K562 (cell line): ENCODE results near the gene SELENOM. TPM values are rescaled to one million over a fixed set of nuclear protein-coding genes. Genes with fewer than 3 reads are reported as not detected.

Experiments
- ARID1B ChIP-seq: fragments of 450-650 bp; IDR thresholded peaks from 2 replicates; pipeline ENCODE4 v1.6.1; 2016; ENCODE audit warnings: antibody characterized with exemption, mild to moderate bottlenecking, inconsistent platforms
- BCOR ChIP-seq: fragments of 450-650 bp; IDR thresholded peaks from 2 replicates; pipeline ENCODE4 v1.6.1; 2016
- E2F6 ChIP-seq, 2 experiments: IDR thresholded peaks; 2 replicates each; pipeline ENCODE4 v1.6.1; 2011; ENCODE audit warnings: borderline replicate concordance in 1 of 2, control low read depth in 1 of 2, low read depth in 1 of 2, low read length in 1 of 2, mild to moderate bottlenecking in 1 of 2, mixed read lengths in 1 of 2, moderate library complexity in 1 of 2; ENCODE audit not compliant: insufficient read depth in 1 of 2, insufficient read length in 1 of 2, poor library complexity in 1 of 2, severe bottlenecking in 1 of 2; ENCODE audit errors: extremely low read depth in 1 of 2
- ETV1 ChIP-seq: fragments of 450-650 bp; conservative IDR thresholded peaks from 2 replicates; pipeline ENCODE4 v1.6.1; 2016; ENCODE audit warnings: missing genetic modification characterization, control low read depth, low read depth, missing compliant biosample characterization
- FIP1L1 ChIP-seq: fragments of 200-400 bp; formaldehyde crosslinking; IDR thresholded peaks from 2 replicates; pipeline ENCODE4 v1.6.1; 2018; ENCODE audit warnings: mild to moderate bottlenecking, low read depth, low read length; ENCODE audit not compliant: poor library complexity, severe bottlenecking
- KAT7 ChIP-seq: sonication (generic); formaldehyde crosslinking; IDR thresholded peaks from 2 replicates; pipeline ENCODE4 v1.8.0; 2022; ENCODE audit warnings: missing genetic modification reagents, mild to moderate bottlenecking, borderline replicate concordance
- LCOR ChIP-seq: sonication (generic); formaldehyde crosslinking; IDR thresholded peaks from 2 replicates; pipeline ENCODE4 v1.8.0; 2022; ENCODE audit warnings: mild to moderate bottlenecking, missing genetic modification reagents
- MYBL2 ChIP-seq, 2 experiments: fragments of 450-650 bp in 1 of 2; sonication (generic) in 1 of 2; formaldehyde crosslinking in 1 of 2; IDR thresholded peaks; 2 replicates each; pipeline versions ENCODE4 v1.6.1 to v1.8.1; 2017 to 2022; ENCODE audit warnings: borderline replicate concordance in 1 of 2, inconsistent platforms in 1 of 2, low read depth in 1 of 2, mild to moderate bottlenecking in 1 of 2, missing genetic modification reagents in 1 of 2, moderate library complexity in 1 of 2
- NR2C2 ChIP-seq, 2 experiments: fragments of 200-800 bp in 1 of 2; sonication (Bioruptor generic) in 1 of 2; sonication (generic) in 1 of 2; formaldehyde crosslinking in 1 of 2; IDR thresholded peaks; 2 replicates each; pipeline versions ENCODE4 v1.6.1 to v1.8.0; 2016 to 2022; ENCODE audit warnings: mild to moderate bottlenecking in 1 of 2, missing compliant biosample characterization in 1 of 2, missing genetic modification characterization in 1 of 2, missing genetic modification reagents in 1 of 2
- POLR2AphosphoS5 ChIP-seq: IDR thresholded peaks from 2 replicates; pipeline ENCODE4 v1.6.1; 2011; ENCODE audit warnings: mild to moderate bottlenecking, low read depth, low read length, moderate library complexity; ENCODE audit not compliant: control insufficient read depth, insufficient read depth
- TRIM28 ChIP-seq: fragments of 450-650 bp; IDR thresholded peaks from 2 replicates; pipeline ENCODE4 v1.6.1; 2017
- ZNF175 ChIP-seq: fragments of 200-800 bp; sonication (Bioruptor generic); IDR thresholded peaks from 2 replicates; pipeline ENCODE4 v1.6.1; 2016; ENCODE audit warnings: low read depth, mild to moderate bottlenecking, missing genetic modification characterization, missing compliant biosample characterization
- ZNF395 ChIP-seq: fragments of 200-800 bp; sonication (Bioruptor generic); IDR thresholded peaks from 2 replicates; pipeline ENCODE4 v1.6.1; 2017; ENCODE audit warnings: missing genetic modification characterization, missing compliant biosample characterization
- polyA plus RNA-seq, 8 experiments: library from polyadenylated mRNA; depleted of rRNA in 4 of 8; stranded (reverse) in 5 of 8; unstranded in 3 of 8; fragments of >200 nt; fragmentation: Nextera tagmentation in 2 of 8; fragmentation: Illumina TruSeq in 1 of 8; extraction: Ambion mirVana in 2 of 8; extraction: Trizol in 1 of 8; gene quantifications; 2 replicates each; pipeline versions ENCODE4 v1.2.1 to v1.2.3, GENCODE V29; 2011 to 2014; ENCODE audit warnings: inconsistent platforms in 1 of 8, missing spikeins in 1 of 8
- total RNA-seq, 7 experiments: library from RNA; depleted of rRNA in 6 of 7; stranded (reverse); fragments of >200 nt in 6 of 7; fragmentation: Illumina TruSeq in 2 of 7; extraction: Trizol in 2 of 7; gene quantifications; 2 replicates each; pipeline versions ENCODE4 v1.2.1 to v1.2.3, GENCODE V29; 2011 to 2021; ENCODE audit warnings: low replicate concordance in 1 of 7
- TF ChIP-seq, protein P1 (sequence below), 2 experiments: fragments of 450-650 bp; formaldehyde crosslinking in 1 of 2; IDR thresholded peaks; 2 replicates each; pipeline versions ENCODE4 v1.4.0 to v1.6.1; 2014 to 2020; ENCODE audit warnings: mild to moderate bottlenecking in 2 of 2, borderline replicate concordance in 1 of 2, low read depth in 1 of 2

Gene SELENOM
- total and polyA plus RNA-seq, 9 of the 15 experiments (the other 6 are each of a cell fraction or from before 2014, with no cell fraction given) = 1.2 to 10.6 (median 3.7) TPM

GRCh38 chr22:31084811-31085492 is 22.4 kb downstream of the SELENOM start (continued):
- peak; percentile 81; the same call in 1 of the 2 replicates for TF ChIP-seq LCOR (CRISPR knock-in tag)
- TF ChIP-seq TRIM28 = no peak
- TF ChIP-seq KAT7 (CRISPR knock-in tag) = peak; percentile 70; the same call in 1 of the 2 replicates
- no peak for TF ChIP-seq MYBL2 (IDR thresholded peaks at IDR 0.05; ENCODE audit: low read depth)
- TF ChIP-seq MYBL2 (CRISPR knock-in tag; IDR thresholded peaks at IDR 0.05; ENCODE audit: borderline replicate concordance) = no peak
- peak; percentile 57 for TF ChIP-seq BCOR
- TF ChIP-seq FIP1L1 = peak; percentile 68
- no peak for TF ChIP-seq ZNF175 (CRISPR knock-in tag)
- 0 out of 2 replicates have a peak, but pooled peaks have one; percentile 24 for TF ChIP-seq ARID1B
- 0 out of 2 replicates have a peak, but pooled peaks have one; percentile 47 for TF ChIP-seq NR2C2 (CRISPR knock-in tag; IDR thresholded peaks at IDR 0.05)
- no peak for TF ChIP-seq NR2C2 (tag; IDR thresholded peaks at IDR 0.05)
- peak; percentile 55 for TF ChIP-seq ETV1 (tag)
- TF ChIP-seq, protein P1, sequence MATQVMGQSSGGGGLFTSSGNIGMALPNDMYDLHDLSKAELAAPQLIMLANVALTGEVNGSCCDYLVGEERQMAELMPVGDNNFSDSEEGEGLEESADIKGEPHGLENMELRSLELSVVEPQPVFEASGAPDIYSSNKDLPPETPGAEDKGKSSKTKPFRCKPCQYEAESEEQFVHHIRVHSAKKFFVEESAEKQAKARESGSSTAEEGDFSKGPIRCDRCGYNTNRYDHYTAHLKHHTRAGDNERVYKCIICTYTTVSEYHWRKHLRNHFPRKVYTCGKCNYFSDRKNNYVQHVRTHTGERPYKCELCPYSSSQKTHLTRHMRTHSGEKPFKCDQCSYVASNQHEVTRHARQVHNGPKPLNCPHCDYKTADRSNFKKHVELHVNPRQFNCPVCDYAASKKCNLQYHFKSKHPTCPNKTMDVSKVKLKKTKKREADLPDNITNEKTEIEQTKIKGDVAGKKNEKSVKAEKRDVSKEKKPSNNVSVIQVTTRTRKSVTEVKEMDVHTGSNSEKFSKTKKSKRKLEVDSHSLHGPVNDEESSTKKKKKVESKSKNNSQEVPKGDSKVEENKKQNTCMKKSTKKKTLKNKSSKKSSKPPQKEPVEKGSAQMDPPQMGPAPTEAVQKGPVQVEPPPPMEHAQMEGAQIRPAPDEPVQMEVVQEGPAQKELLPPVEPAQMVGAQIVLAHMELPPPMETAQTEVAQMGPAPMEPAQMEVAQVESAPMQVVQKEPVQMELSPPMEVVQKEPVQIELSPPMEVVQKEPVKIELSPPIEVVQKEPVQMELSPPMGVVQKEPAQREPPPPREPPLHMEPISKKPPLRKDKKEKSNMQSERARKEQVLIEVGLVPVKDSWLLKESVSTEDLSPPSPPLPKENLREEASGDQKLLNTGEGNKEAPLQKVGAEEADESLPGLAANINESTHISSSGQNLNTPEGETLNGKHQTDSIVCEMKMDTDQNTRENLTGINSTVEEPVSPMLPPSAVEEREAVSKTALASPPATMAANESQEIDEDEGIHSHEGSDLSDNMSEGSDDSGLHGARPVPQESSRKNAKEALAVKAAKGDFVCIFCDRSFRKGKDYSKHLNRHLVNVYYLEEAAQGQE (IDR thresholded peaks at IDR 0.05; ENCODE audit: borderline replicate concordance) = peak; percentile 72; the same call in 1 of the 2 replicates
- TF ChIP-seq, protein P1 (CRISPR knock-in tag; IDR thresholded peaks at IDR 0.05; ENCODE audit: low read depth) = no peak
- peak; percentile 40 to 82 for TF ChIP-seq E2F6 (IDR thresholded peaks at IDR 0.05; ENCODE audit: borderline replicate concordance in 1 of 2, extremely low read depth in 1 of 2, insufficient read depth in 1 of 2, insufficient read length in 1 of 2, low read depth in 1 of 2, low read length in 1 of 2, poor library complexity in 1 of 2, severe bottlenecking in 1 of 2)
- peak; percentile 57; the same call in 1 of the 2 replicates for TF ChIP-seq POLR2AphosphoS5
- TF ChIP-seq ZNF395 = 0 out of 2 replicates have a peak, but pooled peaks have one; percentile 24
